ENCODE results near the gene LY6G6F. TPM values are rescaled to one million over a fixed set of nuclear protein-coding genes. Genes with fewer than 3 reads are reported as not detected.

LY6G6F gene
- total RNA-seq, 1 donor: not detected

DNA sequence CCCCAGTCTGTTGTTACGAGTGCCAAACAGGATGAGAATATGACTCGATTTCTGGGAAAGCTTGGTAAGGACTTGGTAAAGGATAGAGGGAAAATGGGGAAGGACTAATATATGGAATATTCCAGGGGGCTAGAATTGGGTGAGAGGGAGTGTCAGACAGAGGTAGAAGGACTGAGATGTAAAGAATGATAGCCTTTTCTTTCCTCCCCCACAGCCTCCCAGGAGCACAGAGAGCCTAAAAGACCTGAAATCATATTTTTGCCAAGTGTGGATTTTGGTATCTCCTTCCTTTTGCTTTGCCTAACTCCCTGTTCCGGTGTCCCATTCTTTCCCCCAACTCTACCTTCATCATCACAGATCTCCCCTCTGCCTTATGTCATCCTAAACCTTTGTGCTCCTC, 36.2 kb downstream of the LY6G6F start:
- DNase-seq (ENCODE audit: low read depth): peak; percentile 22
- TF ChIP-seq, protein P1, sequence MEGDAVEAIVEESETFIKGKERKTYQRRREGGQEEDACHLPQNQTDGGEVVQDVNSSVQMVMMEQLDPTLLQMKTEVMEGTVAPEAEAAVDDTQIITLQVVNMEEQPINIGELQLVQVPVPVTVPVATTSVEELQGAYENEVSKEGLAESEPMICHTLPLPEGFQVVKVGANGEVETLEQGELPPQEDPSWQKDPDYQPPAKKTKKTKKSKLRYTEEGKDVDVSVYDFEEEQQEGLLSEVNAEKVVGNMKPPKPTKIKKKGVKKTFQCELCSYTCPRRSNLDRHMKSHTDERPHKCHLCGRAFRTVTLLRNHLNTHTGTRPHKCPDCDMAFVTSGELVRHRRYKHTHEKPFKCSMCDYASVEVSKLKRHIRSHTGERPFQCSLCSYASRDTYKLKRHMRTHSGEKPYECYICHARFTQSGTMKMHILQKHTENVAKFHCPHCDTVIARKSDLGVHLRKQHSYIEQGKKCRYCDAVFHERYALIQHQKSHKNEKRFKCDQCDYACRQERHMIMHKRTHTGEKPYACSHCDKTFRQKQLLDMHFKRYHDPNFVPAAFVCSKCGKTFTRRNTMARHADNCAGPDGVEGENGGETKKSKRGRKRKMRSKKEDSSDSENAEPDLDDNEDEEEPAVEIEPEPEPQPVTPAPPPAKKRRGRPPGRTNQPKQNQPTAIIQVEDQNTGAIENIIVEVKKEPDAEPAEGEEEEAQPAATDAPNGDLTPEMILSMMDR (IDR thresholded peaks at IDR 0.05; ENCODE audit: insufficient read depth, low read length): no peak
- H3K4me3 ChIP-seq (ENCODE audit: low read depth, low read length): no peak overlapping the region

DNA sequence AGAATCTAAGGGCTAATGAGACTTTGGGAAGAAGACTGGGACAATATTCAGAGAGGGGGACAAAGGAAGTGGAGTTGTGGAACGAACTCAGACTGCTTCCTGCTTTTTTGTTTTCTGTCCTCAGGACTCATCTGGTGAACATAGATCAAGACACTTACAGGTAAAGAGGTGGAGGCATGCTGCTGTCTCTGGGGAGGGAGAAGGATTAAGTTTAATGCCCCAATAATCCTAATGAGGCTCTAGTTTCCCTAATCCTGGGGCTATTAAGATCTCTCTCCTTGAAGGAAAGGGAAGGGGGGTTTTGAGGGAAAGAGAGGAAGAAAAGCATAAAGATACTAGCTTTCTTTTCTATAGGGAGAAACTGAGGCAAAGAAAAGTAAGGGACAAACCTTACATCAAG, 37.8 kb downstream of the LY6G6F start:
- no peak overlapping the region for H3K4me3 ChIP-seq (ENCODE audit: low read depth, low read length)
- no peak for DNase-seq (ENCODE audit: low read depth)
- TF ChIP-seq, protein P1 (IDR thresholded peaks at IDR 0.05; ENCODE audit: insufficient read depth, low read length): no peak

DNA sequence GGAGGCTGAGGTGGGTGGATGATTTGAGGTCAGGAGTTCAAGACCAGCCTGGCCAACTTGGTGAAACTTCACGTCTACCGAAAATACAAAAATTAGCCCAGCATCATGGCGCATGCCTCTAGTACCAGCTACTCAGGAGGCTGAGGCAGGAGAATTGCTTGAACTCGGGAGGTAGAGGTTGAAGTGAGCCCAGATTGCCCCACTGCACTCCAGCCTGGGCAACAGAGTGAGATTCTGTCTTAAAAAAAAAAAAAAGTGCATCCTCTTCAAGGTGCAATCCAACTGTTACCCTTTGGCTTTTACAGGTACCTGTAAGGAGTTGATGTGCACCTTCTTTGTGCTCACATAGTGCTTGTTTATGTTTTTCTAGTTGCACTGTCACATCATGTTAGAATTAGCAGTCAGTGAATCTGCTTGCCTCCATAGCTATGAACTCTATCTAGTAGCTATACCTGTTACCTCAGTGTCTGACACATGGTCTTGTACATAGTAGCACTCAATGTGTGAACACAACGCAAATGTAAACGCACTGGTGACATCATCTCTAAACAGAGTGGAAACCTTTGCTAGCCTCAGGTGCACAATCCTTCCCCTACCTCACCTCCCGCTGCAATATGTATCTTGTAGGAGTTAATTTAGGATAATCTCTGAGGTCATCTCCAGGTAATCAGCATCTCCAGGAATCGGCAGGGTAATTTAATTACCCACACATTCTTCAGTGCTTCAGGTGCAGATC, 42.8 kb downstream of the LY6G6F start:
- DNase-seq (ENCODE audit: low read depth): no peak
- TF ChIP-seq, protein P1 (IDR thresholded peaks at IDR 0.05; ENCODE audit: insufficient read depth, low read length): no peak
- no peak overlapping the region for H3K4me3 ChIP-seq (ENCODE audit: low read depth, low read length)

DNA sequence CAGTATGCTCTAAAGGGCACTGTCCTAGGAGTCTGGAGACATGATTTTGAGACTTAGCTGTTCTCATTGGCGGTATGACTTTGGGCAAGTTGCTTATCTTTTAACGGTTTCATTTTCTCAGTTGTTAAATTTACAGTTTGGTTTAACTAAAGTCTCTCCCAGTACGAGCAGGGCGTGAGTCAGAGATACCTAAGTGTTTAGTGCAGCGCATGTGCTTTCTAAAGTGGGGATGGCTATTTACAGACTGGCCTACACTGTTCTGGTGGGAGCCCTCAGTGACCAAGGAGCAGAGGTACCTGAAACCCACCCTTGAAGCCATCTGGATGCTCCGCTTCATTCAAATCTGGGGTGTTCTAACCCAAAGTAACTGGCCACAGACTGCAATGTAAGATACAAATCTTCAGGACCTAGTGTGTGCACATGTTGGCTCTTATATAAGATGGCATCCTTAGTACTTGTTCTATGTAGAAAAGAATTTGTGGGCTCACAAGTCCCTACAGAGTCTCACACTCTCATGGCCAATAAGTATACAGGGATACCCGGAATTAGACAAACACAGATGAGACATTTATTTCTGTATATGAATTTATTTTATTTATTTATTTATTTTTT, 43.9 kb downstream of the LY6G6F start:
- no peak for DNase-seq (ENCODE audit: low read depth)
- H3K4me3 ChIP-seq (ENCODE audit: low read depth, low read length): no peak overlapping the region
- TF ChIP-seq, protein P1 (IDR thresholded peaks at IDR 0.05; ENCODE audit: insufficient read depth, low read length): no peak

DNA sequence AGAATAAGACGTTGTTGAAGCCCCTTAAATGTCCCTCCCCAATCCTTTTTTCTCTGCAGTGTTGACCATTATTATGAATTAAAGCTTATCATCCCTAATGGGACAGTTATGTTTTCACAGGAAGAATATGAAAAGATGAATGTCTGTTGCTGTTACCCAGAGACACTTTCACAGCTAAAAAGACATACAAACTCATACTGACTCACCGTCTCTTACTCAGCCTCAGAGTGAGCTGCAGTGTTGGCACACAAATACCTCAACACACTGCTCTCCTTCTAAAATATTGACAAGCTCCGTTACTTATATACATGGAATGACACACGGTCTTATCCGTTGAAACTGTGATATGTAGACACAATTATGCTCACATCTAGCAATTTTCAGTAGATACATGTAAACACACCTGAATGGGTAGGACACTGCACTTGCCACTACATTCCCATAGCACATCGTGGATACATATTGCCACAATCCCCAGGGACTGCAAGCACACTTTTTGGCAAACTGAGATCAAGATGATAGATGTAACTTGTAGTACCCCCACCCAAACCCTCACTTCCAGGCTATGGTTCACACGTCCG, 46.2 kb downstream of the LY6G6F start:
- TF ChIP-seq, protein P1 (IDR thresholded peaks at IDR 0.05; ENCODE audit: insufficient read depth, low read length): no peak
- DNase-seq (ENCODE audit: low read depth): peak; percentile 70

DNA sequence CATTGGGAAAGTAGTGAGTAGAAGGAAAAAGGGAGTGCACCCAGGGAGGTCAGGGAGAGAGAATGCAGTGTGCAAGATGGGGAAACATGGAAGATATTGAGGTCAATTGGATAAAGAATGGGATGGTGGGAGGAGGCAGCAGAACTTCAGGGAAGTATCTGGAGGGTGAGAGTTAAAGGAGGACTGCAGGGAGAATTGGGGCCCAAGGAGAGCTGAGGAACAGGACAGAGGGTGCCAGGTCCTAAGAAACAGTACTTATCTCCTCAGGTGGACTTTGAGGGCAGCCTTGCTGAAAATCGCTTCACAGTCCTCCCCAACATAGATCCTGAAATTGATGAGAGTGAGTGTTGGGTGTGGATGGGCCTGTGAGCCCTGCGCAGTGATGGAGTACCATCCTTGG, 51.6 kb downstream of the LY6G6F start:
- TF ChIP-seq, protein P1 (IDR thresholded peaks at IDR 0.05; ENCODE audit: insufficient read depth, low read length): no peak
- no peak for DNase-seq (ENCODE audit: low read depth)
- no peak overlapping the region for H3K4me3 ChIP-seq (ENCODE audit: low read depth, low read length)

More for the DNA sequence above, 46.2 kb downstream of the LY6G6F start:
- H3K4me3 ChIP-seq (ENCODE audit: low read depth, low read length): no peak overlapping the region

Small RNA genes within 50 kb of the gene (small RNA-seq; reads per million reads assigned to genes)
- gene LY6G6D: not detected
- not detected for gene MIR4646
- not detected for gene RF00019
- gene RNU6-850P: not detected

Other genes with a start within 250 kb of the LY6G6F start
- 3.4 and 16.6 TPM in 2 replicates for gene MICB, start 208.7 kb upstream of the LY6G6F start, total RNA-seq (ENCODE audit: low replicate concordance)
- gene MCCD1, start 177.9 kb upstream of the LY6G6F start, total RNA-seq (ENCODE audit: low replicate concordance): not detected in 2 replicates
- 197 and 290 TPM in 2 replicates for gene DDX39B, start 164.9 kb upstream of the LY6G6F start, total RNA-seq (ENCODE audit: low replicate concordance)
- gene ATP6V1G2, start 160.3 kb upstream of the LY6G6F start, total RNA-seq (ENCODE audit: low replicate concordance): 3.8 and 6.7 TPM in 2 replicates
- 20.0 and 48.7 TPM in 2 replicates for gene NFKBIL1, start 159.3 kb upstream of the LY6G6F start, total RNA-seq (ENCODE audit: low replicate concordance)
- gene LTA, start 134.6 kb upstream of the LY6G6F start, total RNA-seq (ENCODE audit: low replicate concordance): not detected in 2 replicates
- not detected in 2 replicates for gene TNF, start 131.3 kb upstream of the LY6G6F start, total RNA-seq (ENCODE audit: low replicate concordance)
- gene LTB, start 124.4 kb upstream of the LY6G6F start, total RNA-seq (ENCODE audit: low replicate concordance): not detected in 2 replicates
- gene LST1, start 120.6 kb upstream of the LY6G6F start, total RNA-seq (ENCODE audit: low replicate concordance): not detected in 2 replicates
- not detected in 2 replicates for gene NCR3, start 113.9 kb upstream of the LY6G6F start, total RNA-seq (ENCODE audit: low replicate concordance)
- gene AIF1, start 91.6 kb upstream of the LY6G6F start, total RNA-seq (ENCODE audit: low replicate concordance): not detected in 2 replicates
- gene PRRC2A, start 86.2 kb upstream of the LY6G6F start, total RNA-seq (ENCODE audit: low replicate concordance): 24.0 and 68.0 TPM in 2 replicates
- 109 and 161 TPM in 2 replicates for gene BAG6, start 54.2 kb upstream of the LY6G6F start, total RNA-seq (ENCODE audit: low replicate concordance)
- 2.0 TPM in 1 of 2 replicates, not detected in the other for gene APOM, start 51.0 kb upstream of the LY6G6F start, total RNA-seq (ENCODE audit: low replicate concordance)
- gene C6orf47, start 46.1 kb upstream of the LY6G6F start, total RNA-seq (ENCODE audit: low replicate concordance): 18.4 and 26.3 TPM in 2 replicates
- 19.9 and 69.8 TPM in 2 replicates for gene GPANK1, start 41.9 kb upstream of the LY6G6F start, total RNA-seq (ENCODE audit: low replicate concordance)
- gene CSNK2B, start 40.8 kb upstream of the LY6G6F start, total RNA-seq (ENCODE audit: low replicate concordance): 134 and 214 TPM in 2 replicates
- 2.8 and 4.5 TPM in 2 replicates for gene LY6G5B, start 36.9 kb upstream of the LY6G6F start, total RNA-seq (ENCODE audit: low replicate concordance)
- gene LY6G5C, start 25.8 kb upstream of the LY6G6F start, total RNA-seq (ENCODE audit: low replicate concordance): 1.1 TPM in 1 of 2 replicates, not detected in the other
- gene ABHD16A, start 3.5 kb upstream of the LY6G6F start, total RNA-seq (ENCODE audit: low replicate concordance): 23.5 and 27.1 TPM in 2 replicates
- not detected in 2 replicates for gene LY6G6D, start 8.5 kb downstream of the LY6G6F start, total RNA-seq (ENCODE audit: low replicate concordance)
- not detected in 2 replicates for gene LY6G6C, start 14.9 kb downstream of the LY6G6F start, total RNA-seq (ENCODE audit: low replicate concordance)
- gene MPIG6B, start 16.5 kb downstream of the LY6G6F start, total RNA-seq (ENCODE audit: low replicate concordance): not detected in 2 replicates
- 70.5 and 223 TPM in 2 replicates for gene DDAH2, start 22.4 kb downstream of the LY6G6F start, total RNA-seq (ENCODE audit: low replicate concordance)
- 174 and 576 TPM in 2 replicates for gene CLIC1, start 29.7 kb downstream of the LY6G6F start, total RNA-seq (ENCODE audit: low replicate concordance)
- gene MSH5, start 33.1 kb downstream of the LY6G6F start, total RNA-seq (ENCODE audit: low replicate concordance): 3.1 and 23.0 TPM in 2 replicates
- 0.90 and 6.2 TPM in 2 replicates for gene SAPCD1, start 55.8 kb downstream of the LY6G6F start, total RNA-seq (ENCODE audit: low replicate concordance)
- gene VWA7, start 70.5 kb downstream of the LY6G6F start, total RNA-seq (ENCODE audit: low replicate concordance): 0.36 and 0.90 TPM in 2 replicates
- 19.6 and 68.8 TPM in 2 replicates for gene VARS1, start 88.9 kb downstream of the LY6G6F start, total RNA-seq (ENCODE audit: low replicate concordance)
- gene LSM2, start 100.1 kb downstream of the LY6G6F start, total RNA-seq (ENCODE audit: low replicate concordance): 49.5 and 88.3 TPM in 2 replicates
- gene HSPA1L, start 108.4 kb downstream of the LY6G6F start, total RNA-seq (ENCODE audit: low replicate concordance): 1.4 and 2.4 TPM in 2 replicates
- gene HSPA1A, start 108.7 kb downstream of the LY6G6F start, total RNA-seq (ENCODE audit: low replicate concordance): 52.8 and 76.9 TPM in 2 replicates
- gene HSPA1B, start 120.9 kb downstream of the LY6G6F start, total RNA-seq (ENCODE audit: low replicate concordance): 62.0 and 112 TPM in 2 replicates
- gene NEU1, start 156.0 kb downstream of the LY6G6F start, total RNA-seq (ENCODE audit: low replicate concordance): 35.8 and 48.2 TPM in 2 replicates
- gene SLC44A4, start 172.1 kb downstream of the LY6G6F start, total RNA-seq (ENCODE audit: low replicate concordance): 0.27 TPM in 1 of 2 replicates, not detected in the other
- 37.9 and 62.0 TPM in 2 replicates for gene EHMT2, start 190.8 kb downstream of the LY6G6F start, total RNA-seq (ENCODE audit: low replicate concordance)
- gene ZBTB12, start 195.2 kb downstream of the LY6G6F start, total RNA-seq (ENCODE audit: low replicate concordance): 3.3 and 3.8 TPM in 2 replicates
- gene C2, start 220.9 kb downstream of the LY6G6F start, total RNA-seq (ENCODE audit: low replicate concordance): 4.4 and 48.2 TPM in 2 replicates
- 32.9 and 39.1 TPM in 2 replicates for gene CFB, start 239.2 kb downstream of the LY6G6F start, total RNA-seq (ENCODE audit: low replicate concordance)

Measured in fibroblast of the aortic adventitia (primary cell).